GM19438 (cell line): ENCODE measurements around the gene MFAP3L.

Experiments used
- ATAC-seq: cut with Tn5 transposase; IDR thresholded peaks from one replicate; pipeline ENCODE4 v1.9.1; 2021; ENCODE audit warnings: low read depth; ENCODE audit not compliant: unreplicated experiment

The MFAP3L gene

DNA sequence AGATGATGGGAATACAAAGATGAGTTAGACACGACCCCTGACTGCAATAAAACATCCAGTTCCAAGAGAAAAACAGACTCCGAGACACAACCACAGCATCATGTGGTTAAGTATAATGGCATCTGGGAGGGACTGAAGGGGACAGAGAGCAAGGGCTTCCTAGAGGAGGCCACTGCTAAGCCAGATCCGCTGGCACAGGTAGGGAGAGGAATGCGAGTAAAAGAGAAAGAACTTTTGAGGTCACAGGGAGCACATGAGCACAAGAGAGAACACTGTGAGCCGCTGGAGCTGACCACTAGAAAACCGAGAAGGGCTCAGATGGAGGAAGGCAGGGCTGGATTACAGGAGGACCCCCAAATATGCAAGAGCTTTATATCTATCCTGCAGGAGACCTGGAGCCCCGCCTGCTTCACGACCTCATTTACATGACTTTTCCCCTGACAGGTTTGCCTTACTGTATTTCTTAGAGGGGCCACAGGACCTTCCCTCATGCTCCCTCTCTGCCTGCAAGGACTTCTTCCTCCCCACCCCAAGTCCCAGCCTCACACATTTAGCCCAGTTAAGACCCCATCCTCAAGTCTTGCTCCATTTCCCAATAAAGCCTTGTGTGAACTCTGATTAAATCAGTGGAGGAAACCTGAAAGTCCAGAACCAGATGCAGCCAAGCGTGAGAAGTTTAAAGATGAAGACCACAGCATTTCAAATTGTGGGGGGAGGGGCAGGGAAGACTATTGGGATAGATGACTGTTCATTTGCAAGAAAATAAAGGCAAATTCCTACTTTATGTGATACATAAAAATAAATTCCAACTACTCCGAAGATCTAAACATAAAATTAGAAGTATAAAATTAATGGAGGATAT is 29.6 kb downstream of the MFAP3L start:
- ATAC-seq, result no peak

DNA sequence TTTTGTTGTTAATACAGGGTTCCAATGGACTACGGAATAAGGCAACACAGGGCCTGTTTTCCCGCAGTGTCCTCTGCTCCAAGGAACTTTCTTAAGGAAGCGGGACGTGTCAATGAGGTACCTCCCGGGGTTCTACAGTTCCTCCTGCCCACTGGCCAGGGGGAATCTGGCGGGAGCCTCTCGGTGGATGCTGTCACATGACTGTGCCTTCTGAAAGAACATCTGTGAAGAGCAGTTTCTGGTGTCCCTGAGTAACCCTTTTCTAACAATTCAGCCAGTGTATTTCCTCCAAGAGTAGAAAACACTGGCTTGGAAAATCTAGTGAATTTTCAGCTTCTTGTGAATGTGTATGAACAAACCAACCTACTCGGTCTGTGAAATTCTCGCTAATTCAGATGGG is 32.7 kb downstream of the MFAP3L start:
- ATAC-seq, result no peak

DNA sequence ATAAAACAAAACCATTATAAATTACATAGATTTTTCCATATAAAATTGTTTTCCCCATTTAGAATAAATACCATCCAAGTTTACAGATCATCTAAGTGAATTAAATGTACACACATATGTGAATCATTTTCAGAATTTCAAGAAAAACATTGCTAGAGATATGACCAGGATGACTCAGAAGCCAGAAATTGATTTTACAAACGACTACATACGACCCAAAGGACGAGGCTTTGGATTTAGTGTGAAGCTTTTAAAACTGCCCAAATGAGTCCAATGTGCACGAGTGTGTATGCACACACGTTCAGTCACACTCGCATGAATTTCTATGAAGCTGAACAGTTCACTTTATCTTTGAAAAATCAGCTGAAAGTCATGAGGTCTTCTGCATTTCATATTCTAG is 37.9 kb downstream of the MFAP3L start:
- ATAC-seq, result no peak

DNA sequence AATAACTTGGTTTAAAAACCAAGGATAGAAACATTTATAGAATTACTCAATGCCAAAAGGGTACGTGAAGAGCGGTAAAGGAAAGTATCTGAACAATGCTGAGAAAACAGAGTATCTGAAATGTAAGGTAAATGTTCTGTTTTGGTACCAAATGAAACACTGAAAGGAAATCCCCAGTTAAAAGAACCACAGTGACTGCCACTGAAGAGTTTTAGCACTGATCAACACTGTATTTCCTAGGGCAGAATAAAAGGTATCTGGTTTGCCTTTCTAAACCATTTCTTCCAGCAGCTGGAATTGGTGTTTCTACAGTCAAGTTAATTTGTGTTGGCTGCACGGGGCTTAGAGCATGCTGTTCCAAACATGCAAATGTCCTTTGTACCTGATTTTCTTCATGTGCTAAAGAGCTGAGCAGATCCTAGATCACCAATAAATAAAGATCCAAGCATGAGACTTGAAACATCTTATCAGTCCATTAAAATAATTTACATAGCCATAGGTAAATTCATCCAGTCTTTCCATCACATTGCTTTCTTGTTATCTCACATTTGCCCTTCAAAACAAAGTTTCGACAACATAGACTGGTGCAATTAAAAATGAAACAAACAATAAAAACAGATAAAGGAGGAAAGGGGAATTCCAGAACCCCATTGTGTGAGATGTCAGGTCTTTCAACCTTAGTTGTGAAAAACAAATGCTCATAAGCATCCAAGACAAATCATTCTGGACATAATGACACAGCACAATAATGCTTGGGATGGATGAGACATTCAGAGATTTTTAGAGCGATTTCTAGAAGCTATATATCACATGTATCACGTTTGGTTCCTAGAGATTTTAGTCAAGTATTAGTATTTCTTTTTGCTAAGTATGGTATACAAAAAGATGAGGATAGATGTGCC is 38.6 kb downstream of the MFAP3L start:
- no peak for ATAC-seq

DNA sequence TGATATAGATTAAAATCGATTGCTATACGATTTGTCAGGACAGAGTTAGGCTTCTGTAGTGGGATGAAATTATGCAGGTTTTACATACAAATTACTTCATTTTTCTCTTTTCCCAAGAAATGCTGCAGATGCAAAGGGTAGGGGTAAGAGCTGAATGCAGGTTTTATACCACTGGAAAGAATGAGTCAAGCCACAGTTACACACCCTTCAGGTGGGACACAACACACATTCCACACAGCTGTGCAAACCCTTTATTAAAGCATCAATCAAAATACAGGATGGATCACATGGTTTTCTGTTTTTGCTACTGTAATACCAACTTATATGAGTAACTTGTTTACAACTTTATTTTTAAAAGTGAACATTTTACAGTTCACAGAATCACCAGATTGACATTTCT is 39.8 kb downstream of the MFAP3L start:
- no peak for ATAC-seq

DNA sequence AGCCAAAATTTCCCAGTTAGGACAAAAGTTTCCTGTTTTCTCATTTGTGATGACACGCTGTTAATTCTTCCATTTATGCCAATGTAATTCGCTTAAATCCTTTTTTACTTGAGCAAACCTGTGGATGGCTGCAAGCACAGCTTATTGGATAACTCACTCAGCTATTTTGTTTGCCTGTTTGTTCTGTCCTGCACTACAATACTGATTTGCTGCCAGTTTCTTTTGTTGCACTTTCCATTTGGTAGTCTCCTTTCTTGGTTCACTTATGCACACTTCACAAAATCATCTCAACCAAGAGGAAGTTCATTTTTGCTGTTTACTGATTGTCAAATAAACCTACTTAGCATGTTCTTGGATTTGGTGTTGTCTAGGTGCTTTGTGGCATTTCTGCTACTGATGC is 40.3 kb downstream of the MFAP3L start:
- no peak for ATAC-seq

DNA sequence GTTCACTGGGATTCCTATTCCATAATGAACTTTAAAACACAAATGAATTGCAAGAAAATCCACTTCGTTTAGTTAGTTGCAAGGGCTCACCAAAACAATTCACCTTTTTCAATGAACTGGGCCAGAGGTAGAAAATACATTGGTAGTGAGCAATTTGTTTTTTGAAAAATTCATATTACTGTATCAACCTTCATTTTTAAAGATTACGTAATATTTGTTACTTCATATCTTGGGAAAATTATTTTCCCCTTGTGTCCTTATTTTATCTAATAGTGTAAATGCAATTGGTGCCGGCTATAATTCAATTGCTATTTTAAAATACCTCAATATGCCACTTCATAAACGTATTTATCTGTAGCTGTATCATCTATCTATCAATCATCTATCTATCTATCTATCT is 41.5 kb downstream of the MFAP3L start:
- no peak for ATAC-seq

DNA sequence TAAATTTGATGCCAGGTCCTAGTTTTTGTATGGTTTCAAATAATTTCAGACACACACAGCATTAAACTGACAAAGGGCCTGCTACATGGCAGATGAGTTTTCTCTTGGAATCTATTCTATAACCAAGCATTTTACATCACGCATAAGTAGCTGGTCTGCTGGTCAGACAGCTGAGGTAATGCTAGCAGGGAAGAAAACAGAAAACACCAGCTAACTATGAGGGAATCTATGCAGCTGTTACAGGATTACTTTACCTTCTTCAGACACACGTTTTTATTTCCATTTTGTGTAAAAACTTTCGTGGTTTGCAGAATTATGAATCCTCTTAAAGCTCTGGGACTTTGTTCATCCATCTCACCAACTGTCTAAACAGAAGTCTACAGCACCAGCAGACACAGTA is 42.0 kb downstream of the MFAP3L start:
- no peak for ATAC-seq

DNA sequence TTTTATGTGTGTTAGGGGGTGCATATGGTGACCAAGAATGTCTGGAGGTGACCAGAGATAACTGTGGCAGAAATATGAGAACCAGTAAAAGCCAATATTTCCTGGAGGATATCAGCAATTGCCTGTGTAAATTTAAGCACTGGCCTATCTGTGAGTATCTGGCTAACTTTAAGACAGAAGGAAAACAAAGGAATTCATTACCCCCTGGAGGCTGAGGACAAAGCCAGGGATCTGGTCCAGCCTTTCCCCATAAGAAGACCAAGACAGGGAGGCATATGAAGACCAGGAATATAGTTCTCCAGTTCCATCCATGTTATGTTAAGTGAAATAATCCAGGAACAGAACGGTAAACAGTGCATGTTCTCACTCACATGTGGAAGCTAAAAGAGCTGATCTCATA is 49.2 kb downstream of the MFAP3L start:
- no peak for ATAC-seq

DNA sequence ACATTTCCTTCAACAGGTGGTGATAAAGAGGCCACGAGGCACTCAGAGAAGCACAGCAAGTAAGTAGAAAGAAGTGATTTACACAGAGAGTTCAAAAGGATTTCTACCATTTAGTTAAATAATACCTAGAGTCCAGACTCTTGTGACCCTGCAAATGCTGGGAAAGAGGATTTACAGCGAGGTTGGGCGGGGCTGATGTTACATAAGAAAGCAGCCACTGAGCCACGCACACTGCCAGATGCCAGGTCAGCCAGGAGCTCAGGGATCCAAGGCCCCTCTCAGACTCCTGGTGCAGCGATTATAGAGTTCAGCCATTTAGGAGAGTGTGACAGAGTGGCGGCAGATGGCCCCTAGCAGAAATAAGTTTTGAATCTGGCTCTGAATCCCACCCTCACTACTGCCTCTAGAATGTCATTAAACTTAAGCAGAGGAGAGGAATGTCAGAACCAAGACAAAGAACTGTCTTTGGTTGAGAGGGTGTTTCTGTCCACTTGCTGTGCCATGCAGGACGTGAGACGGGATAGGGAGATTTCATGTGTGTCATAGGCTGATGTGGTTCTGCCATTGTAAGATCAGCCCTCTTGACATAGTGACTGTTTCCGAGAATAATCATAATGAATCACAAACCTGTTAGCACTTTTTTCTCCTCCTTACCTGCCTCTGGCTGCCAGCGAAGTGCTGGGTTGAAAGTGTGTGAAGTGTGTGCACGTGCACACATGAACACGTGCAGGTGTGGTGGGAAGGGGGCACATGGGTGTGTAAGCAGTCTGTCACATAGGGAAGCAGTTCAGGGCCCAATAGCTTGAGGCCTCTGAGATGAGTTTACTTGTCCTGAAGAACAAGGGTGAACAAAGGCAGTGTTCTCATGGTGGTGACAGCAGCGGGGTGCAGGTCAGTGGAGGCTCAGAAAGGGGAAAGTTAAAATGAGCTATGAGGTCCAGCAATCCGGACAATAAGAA is 50.1 kb downstream of the MFAP3L start:
- no peak for ATAC-seq

DNA sequence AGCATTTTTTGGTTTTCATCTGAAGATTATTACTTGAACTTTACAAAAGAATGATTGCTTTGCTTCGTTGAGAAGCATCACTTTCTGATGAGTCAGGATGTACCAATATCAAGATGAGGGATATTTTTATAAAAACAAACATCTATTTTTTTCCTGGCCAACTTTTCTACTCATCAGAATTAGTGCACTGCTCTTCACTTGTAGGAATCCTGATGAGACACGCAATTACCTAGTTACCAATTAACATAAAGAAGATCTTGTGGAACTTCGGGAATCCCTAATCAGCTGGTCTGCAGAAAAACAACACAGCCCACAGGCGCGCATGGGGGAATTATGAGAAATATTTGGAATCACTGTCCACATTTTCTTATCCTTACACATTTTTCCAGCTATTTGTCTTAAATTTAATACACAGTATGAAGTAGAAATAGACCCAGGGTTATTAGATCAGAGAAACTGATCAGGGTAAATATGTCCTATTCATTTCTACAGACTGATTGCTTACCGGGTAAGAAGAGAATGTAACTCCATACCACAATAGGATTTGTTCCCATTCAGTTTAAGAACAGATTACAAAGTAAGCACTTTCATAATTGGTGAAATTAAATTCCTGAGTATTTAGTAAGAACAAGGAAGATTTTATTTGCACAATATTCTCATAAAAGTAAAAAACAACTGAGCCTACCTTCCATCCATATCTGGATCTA is 50.9 kb downstream of the MFAP3L start:
- ATAC-seq, result no peak

DNA sequence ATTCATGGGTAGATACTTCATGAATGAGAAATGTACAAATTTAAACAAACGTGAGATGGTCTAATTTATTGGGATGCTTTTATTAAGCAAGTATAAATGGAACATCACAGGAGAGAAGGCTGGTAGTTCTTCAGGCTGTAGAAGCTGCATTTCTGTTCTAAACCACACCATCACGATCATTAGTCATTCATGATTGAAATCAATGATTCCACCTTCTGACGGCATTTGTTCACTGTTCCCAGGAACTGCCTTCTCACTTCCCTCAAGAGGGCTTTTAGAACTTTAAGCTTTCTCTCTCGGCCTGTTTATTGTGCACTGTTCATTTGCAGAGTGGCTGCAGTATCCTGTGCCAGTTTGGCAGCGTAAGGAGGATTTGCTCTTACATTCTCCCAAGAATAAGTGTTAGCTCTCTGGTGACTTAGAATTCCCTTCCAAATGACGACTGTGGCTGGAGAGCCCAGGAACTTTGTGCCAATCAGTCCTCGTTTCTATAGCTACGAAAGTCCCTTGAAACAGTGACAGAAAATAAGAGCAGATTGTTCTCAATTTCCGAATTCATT is 54.7 kb downstream of the MFAP3L start:
- ATAC-seq, result no peak

DNA sequence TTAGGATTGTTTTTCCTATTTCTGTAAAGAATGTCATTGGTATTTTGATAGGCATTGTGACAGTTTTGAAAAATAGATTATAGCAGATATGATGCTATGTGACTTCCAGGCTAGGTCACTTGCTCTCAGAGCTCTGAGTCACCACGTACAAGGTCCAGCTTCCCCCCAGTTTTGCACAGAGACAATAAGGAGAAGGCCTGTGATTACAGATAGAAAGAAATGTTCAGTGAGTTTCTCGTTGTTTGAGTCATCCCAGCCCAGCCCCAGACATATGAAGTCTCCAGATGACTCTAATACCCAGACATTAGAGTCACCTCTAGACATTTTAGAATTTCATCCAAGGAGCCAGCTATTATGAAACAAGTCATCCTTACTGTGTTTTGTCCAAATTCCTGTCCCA is 57.2 kb downstream of the MFAP3L start:
- ATAC-seq, result no peak

DNA sequence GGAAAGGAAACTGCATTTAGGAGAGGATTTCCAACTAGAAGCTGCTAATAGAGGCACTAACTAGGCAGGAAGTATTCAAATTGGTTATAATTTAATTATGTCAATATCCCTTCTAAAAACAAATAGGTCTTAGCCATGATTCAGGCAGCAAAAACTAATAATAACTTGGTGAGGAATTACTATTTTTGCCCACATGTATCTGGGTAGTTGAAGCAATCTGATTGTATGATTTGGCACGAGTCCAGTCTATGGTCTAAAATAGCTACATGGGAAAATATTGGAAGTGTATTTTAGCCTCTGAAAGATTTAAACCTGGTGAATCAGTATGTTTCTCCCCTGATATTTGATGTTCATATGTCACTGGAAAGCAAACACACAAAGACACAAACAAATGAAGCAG is 62.2 kb downstream of the MFAP3L start:
- ATAC-seq, result no peak

DNA sequence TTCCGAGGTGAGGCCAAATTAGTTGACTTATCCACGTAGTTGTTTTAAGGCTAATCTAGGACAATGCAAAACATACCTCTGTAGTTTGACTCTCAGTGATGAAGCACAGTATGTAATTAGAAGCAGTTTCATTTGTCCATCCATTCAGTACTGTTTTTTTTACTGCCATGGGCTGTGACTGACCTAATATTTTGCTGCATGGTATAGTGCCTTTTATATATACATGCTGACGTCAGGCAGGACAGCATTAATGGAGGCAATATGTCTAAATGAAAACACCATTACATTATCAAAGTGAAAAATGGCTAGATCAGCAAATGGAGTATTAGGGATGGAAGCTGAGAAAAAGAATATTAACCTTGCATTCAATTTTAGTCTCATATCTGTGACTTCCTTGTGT is 66.9 kb downstream of the MFAP3L start:
- ATAC-seq, result no peak

DNA sequence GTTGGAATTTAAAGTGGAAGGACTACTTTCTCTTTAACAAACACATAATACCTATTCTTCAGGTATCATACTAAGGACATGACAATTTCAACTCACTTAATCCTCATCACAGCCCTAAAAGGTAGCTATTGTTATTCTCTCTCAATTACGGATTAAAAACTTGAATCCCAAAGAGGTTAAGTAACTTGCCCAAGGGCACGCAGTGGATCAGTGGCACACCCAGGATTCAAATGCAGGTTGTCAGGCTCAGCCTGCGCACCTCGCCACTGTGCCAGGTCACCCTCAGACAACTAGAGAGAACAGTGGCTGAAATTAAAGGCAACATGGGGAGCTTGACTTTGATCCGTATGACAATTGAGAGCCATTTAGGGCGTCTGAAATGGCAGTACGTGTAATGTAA is 67.6 kb downstream of the MFAP3L start:
- ATAC-seq, result no peak

DNA sequence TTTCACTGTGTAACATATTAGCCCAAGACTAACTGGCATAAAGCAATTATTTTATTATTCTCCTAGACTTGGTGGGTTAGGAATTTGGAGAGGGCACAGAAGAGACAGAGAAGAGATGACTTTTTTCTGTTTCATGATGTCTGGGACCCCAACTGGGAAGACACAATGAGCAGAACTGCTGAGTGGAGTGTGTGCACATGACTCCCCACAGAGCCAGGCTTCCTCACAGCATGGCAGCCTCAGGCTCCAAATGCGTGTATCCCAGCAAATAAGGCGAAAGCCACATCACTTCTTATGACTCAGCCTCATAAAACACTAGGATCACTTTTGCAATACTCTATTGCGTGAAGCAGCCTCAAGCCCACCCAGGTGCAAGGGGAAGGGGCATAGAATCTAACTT is 68.4 kb downstream of the MFAP3L start:
- no peak for ATAC-seq

DNA sequence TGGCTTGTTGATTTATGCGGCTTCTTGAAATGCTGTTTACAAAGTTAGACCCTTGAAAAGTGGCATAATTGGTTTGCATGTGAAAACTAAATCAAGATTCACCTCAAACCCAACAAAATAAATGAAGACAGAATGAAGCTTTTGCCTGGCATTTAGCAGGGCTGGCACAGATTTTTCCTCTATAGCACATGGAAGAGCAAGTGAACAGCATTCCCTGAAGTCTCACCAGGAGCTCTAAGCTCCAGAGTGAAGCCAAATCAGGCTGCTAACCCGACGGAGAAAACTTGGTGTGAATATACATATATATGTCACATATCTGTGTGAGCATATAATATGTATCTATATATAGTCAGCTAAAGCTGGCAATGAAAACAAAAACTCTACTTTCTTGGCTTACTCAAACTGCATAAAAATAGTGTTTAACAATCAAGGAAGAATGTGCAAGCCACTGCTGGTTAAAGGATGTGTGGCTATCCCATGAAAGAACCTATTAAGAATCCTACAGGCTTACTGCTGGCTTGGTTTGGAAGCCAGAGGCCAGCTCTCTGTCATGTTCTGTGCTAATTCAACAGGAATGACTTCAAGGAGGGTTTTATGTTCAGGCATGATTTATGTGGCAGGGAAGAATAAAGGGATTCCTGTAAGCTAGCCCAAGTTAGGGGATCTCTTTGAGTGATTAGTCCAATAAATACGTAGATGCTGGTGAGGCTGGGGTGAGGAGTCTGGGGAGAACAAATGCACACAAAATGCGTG is 69.9 kb downstream of the MFAP3L start:
- ATAC-seq, result no peak

DNA sequence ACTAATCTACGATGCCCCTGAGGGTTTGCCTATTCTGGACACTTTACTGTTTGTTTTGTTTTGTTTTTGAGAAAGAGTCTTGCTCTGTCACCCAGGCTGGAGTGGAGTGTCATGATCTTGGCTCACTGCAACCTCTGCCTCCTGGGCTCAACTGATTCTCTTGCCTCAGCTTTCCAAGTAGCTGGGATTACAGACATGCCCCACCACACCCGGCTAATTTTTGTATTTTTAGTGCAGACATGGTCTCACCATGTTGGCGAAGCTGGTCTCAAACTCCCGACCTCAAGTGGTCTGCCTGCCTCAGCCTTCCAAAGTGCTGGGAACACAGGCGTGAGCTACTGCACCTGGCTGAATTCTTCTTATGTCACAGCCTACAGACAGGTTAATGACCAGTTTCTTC is 70.7 kb downstream of the MFAP3L start:
- no peak for ATAC-seq
